ENCODE results near the gene ARL2.

Gene ARL2

GRCh38 chr11:65051398-65051858 lies 37.5 kb downstream of the ARL2 start:
- DNase-seq = no peak

GRCh38 chr11:65053827-65054508 lies 40.0 kb downstream of the ARL2 start:
- DNase-seq = no peak

GRCh38 chr11:65055538-65055937 lies 41.6 kb downstream of the ARL2 start:
- no peak for DNase-seq

- DNase-seq = no peak
These were observed 43.0 kb downstream of the ARL2 start for GRCh38 chr11:65056999-65057398.

GRCh38 chr11:65057526-65057925 lies 43.6 kb downstream of the ARL2 start:
- DNase-seq = no peak

- DNase-seq = no peak
These were observed 44.1 kb downstream of the ARL2 start for GRCh38 chr11:65058012-65058411.

GRCh38 chr11:65058419-65059054 lies 44.6 kb downstream of the ARL2 start, which contains the start of gene NAALADL1:
Gene NAALADL1 (minus strand): TSS chr11:65058553. CDS start chr11:65058521, 32 bp downstream.
- no peak for DNase-seq

- no peak for DNase-seq
These were observed 45.6 kb downstream of the ARL2 start for GRCh38 chr11:65059523-65059922.

- no peak for DNase-seq
These were observed 46.2 kb downstream of the ARL2 start for GRCh38 chr11:65059959-65060824.

- DNase-seq = no peak
These were observed 47.0 kb downstream of the ARL2 start for GRCh38 chr11:65060913-65061408.

- no peak for DNase-seq
These were observed 49.6 kb downstream of the ARL2 start for GRCh38 chr11:65063532-65063931.

- DNase-seq = no peak
These were observed 50.9 kb downstream of the ARL2 start for GRCh38 chr11:65064847-65065240.

GRCh38 chr11:65065851-65066250 lies 51.9 kb downstream of the ARL2 start:
- no peak for DNase-seq

GRCh38 chr11:65066315-65066714 lies 52.4 kb downstream of the ARL2 start:
- DNase-seq = no peak

GRCh38 chr11:65066805-65067291 lies 52.9 kb downstream of the ARL2 start:
- DNase-seq = no peak

- no peak for DNase-seq
These were observed 53.5 kb downstream of the ARL2 start for GRCh38 chr11:65067446-65067845.

- no peak for DNase-seq
These were observed 55.3 kb downstream of the ARL2 start for GRCh38 chr11:65069217-65069616.
